ENCODE data around the gene PLPPR5.

The PLPPR5 gene

DNA sequence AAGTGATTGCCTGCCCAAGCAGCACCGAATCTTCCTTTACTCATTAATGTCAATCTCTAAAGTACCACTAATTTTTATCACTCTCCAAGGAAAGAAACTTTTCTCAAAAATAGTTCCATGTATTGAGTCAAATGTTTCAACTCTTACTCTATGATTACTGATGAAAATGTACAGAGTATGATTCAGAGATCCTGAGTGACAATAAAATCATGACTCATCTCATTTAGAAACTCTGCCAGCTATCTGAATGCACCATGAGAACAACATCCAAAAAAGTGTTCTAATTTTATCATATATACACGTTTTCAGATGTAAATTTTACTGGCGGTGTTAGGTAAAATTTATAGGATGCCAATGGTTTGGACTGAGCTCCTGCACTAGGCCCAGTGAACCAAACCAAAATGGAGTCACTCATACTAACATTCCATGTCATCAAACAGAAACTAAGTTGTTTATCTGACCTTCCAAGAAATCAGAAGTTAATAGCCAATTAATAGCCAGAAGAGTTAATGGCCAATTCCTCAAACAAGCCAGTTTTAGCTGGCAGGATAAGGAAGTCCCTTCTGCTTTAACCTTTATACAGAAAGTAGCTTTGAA lies 22.6 kb downstream of the PLPPR5 start:
- H3K14ac ChIP-seq (ENCODE audit: low read length) = no peak overlapping the region
- H3K4ac ChIP-seq (ENCODE audit: low read depth, low read length) = no peak overlapping the region
- no peak overlapping the region for H3K9ac ChIP-seq (ENCODE audit: low read length)
- no peak for DNase-seq
- H3K79me1 ChIP-seq (ENCODE audit: low read length) = no peaks in the 10 kb centered on the region
- H4K8ac ChIP-seq (ENCODE audit: low read depth, low read length) = no peak overlapping the region
- no peak overlapping the region for H3K4me2 ChIP-seq (ENCODE audit: low read length)
- no peak overlapping the region for H2AFZ ChIP-seq (ENCODE audit: insufficient read depth, low read length, poor library complexity)
- H3K9me3 ChIP-seq (ENCODE audit: insufficient read depth, low read depth, low read length) = no peaks in the 10 kb centered on the region
- no peak overlapping the region for H2BK5ac ChIP-seq (ENCODE audit: low read depth, low read length, poor library complexity)
- no peaks in the 10 kb centered on the region for H3K4me1 ChIP-seq (ENCODE audit: control insufficient read depth in 1 of 2, insufficient read depth in 2 of 2, low read length in 2 of 2)
- no peak overlapping the region for H4K91ac ChIP-seq (ENCODE audit: low read depth, low read length)
- H3K36me3 ChIP-seq (ENCODE audit: control insufficient read depth in 1 of 2, insufficient read depth in 2 of 2, low read length in 2 of 2) = no peaks in the 10 kb centered on the region
- no peak overlapping the region for H2BK120ac ChIP-seq (ENCODE audit: insufficient read depth, low read length, poor library complexity)
- no peak overlapping the region for H2AK5ac ChIP-seq (ENCODE audit: low read length)
- WGBS (ENCODE audit: extremely low coverage, insufficient coverage, insufficient read length) = no CpG with 5 or more reads among the region's 3 CpGs
- H3K18ac ChIP-seq (ENCODE audit: low read length) = no peak overlapping the region
- H3K27me3 ChIP-seq (ENCODE audit: insufficient read depth, low read length) = no peaks in the 10 kb centered on the region
- no peaks in the 10 kb centered on the region for H3K79me2 ChIP-seq (ENCODE audit: control insufficient read depth, insufficient read depth, low read length, poor library complexity)
- H3K4me3 ChIP-seq (ENCODE audit: low read depth, low read length) = no peak overlapping the region
- no peak overlapping the region for H2BK12ac ChIP-seq (ENCODE audit: low read length)
- H3K27ac ChIP-seq (ENCODE audit: low read depth, low read length) = no peak overlapping the region
- H4K12ac ChIP-seq (ENCODE audit: low read depth, low read length) = no peak overlapping the region
- no peak overlapping the region for H3K23ac ChIP-seq (ENCODE audit: low read length)

DNA sequence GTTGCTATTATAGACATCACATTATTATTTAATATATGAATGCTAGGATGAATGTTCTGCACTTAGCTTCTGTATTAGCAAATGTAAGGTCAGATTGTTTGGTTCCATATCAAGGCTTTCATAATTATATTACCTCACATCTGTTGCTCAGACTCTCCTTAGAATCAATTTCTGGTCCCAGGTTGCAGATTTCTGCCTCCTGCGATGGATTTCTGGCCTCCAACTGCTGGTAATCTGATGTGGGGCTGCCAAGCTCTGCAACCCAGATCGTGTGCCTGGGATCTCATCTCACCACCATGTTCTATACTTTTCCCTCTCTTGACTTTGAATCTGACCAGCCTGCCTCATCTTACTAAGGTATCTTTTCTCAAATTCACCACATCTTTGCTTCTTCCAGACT lies 25.2 kb downstream of the PLPPR5 start:
- Histone ChIP-seq H3K27ac (ENCODE audit: low read depth, low read length) (no peak overlapping the region), H3K27me3 (ENCODE audit: insufficient read depth, low read length) (no peaks in the 10 kb centered on the region), H3K4me1 (ENCODE audit: control insufficient read depth in 1 of 2, insufficient read depth in 2 of 2, low read length in 2 of 2) (no peaks in the 10 kb centered on the region), H3K4me3 (ENCODE audit: low read depth, low read length) (no peak overlapping the region), H3K79me1 (ENCODE audit: low read length) (no peaks in the 10 kb centered on the region), H2BK12ac (ENCODE audit: low read length) (no peak overlapping the region), H3K23ac (ENCODE audit: low read length) (no peak overlapping the region), H2BK120ac (ENCODE audit: insufficient read depth, low read length, poor library complexity) (no peak overlapping the region), H3K9ac (ENCODE audit: low read length) (no peak overlapping the region), H2AK5ac (ENCODE audit: low read length) (no peak overlapping the region), H4K91ac (ENCODE audit: low read depth, low read length) (no peak overlapping the region), H4K8ac (ENCODE audit: low read depth, low read length) (no peak overlapping the region), H3K36me3 (ENCODE audit: control insufficient read depth in 1 of 2, insufficient read depth in 2 of 2, low read length in 2 of 2) (no peaks in the 10 kb centered on the region), H2BK5ac (ENCODE audit: low read depth, low read length, poor library complexity) (no peak overlapping the region), H3K4ac (ENCODE audit: low read depth, low read length) (no peak overlapping the region), H2AFZ (ENCODE audit: insufficient read depth, low read length, poor library complexity) (no peak overlapping the region), H3K18ac (ENCODE audit: low read length) (no peak overlapping the region), H3K79me2 (ENCODE audit: control insufficient read depth, insufficient read depth, low read length, poor library complexity) (no peaks in the 10 kb centered on the region), H3K14ac (ENCODE audit: low read length) (no peak overlapping the region), H3K9me3 (ENCODE audit: insufficient read depth, low read depth, low read length) (no peaks in the 10 kb centered on the region), H3K4me2 (ENCODE audit: low read length) (no peak overlapping the region), H4K12ac (ENCODE audit: low read depth, low read length) (no peak overlapping the region)
- no peak for DNase-seq
- no CpG with 5 or more reads among the region's 2 CpGs for WGBS (ENCODE audit: extremely low coverage, insufficient coverage, insufficient read length)

DNA sequence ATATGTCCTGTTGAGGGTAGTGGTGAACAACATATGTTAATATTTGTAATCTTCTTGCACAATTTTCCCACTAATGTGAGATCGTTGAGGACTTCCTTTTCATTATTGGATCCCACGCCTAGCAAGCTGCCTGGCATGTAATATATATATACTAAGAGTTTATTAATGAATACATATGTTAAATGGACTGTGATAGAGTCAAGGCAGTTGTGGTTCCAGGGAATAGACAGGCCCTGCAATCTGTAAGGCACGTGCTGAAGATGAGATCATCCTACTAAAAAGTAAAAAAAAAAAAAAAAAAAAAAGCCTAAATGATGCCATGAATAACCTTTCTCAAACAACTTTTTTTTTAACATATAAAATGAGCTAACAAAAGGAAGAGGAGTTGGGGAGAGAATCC lies 28.9 kb downstream of the PLPPR5 start:
- Histone ChIP-seq H3K4me2 (ENCODE audit: low read length) (no peak overlapping the region), H2BK5ac (ENCODE audit: low read depth, low read length, poor library complexity) (no peak overlapping the region), H4K8ac (ENCODE audit: low read depth, low read length) (no peak overlapping the region), H3K18ac (ENCODE audit: low read length) (no peak overlapping the region), H2BK12ac (ENCODE audit: low read length) (no peak overlapping the region), H3K4ac (ENCODE audit: low read depth, low read length) (no peak overlapping the region), H3K9ac (ENCODE audit: low read length) (no peak overlapping the region), H2BK120ac (ENCODE audit: insufficient read depth, low read length, poor library complexity) (no peak overlapping the region), H3K23ac (ENCODE audit: low read length) (no peak overlapping the region), H3K36me3 (ENCODE audit: control insufficient read depth in 1 of 2, insufficient read depth in 2 of 2, low read length in 2 of 2) (no peaks in the 10 kb centered on the region), H2AFZ (ENCODE audit: insufficient read depth, low read length, poor library complexity) (no peak overlapping the region), H3K79me2 (ENCODE audit: control insufficient read depth, insufficient read depth, low read length, poor library complexity) (no peaks in the 10 kb centered on the region), H3K4me1 (ENCODE audit: control insufficient read depth in 1 of 2, insufficient read depth in 2 of 2, low read length in 2 of 2) (no peaks in the 10 kb centered on the region), H2AK5ac (ENCODE audit: low read length) (no peak overlapping the region), H3K79me1 (ENCODE audit: low read length) (no peaks in the 10 kb centered on the region), H3K4me3 (ENCODE audit: low read depth, low read length) (no peak overlapping the region), H3K9me3 (ENCODE audit: insufficient read depth, low read depth, low read length) (no peaks in the 10 kb centered on the region), H3K27me3 (ENCODE audit: insufficient read depth, low read length) (no peaks in the 10 kb centered on the region), H4K91ac (ENCODE audit: low read depth, low read length) (no peak overlapping the region), H3K27ac (ENCODE audit: low read depth, low read length) (no peak overlapping the region), H3K14ac (ENCODE audit: low read length) (no peak overlapping the region), H4K12ac (ENCODE audit: low read depth, low read length) (no peak overlapping the region)
- no peak for DNase-seq
- no CpG with 5 or more reads among the region's 3 CpGs for WGBS (ENCODE audit: extremely low coverage, insufficient coverage, insufficient read length)

DNA sequence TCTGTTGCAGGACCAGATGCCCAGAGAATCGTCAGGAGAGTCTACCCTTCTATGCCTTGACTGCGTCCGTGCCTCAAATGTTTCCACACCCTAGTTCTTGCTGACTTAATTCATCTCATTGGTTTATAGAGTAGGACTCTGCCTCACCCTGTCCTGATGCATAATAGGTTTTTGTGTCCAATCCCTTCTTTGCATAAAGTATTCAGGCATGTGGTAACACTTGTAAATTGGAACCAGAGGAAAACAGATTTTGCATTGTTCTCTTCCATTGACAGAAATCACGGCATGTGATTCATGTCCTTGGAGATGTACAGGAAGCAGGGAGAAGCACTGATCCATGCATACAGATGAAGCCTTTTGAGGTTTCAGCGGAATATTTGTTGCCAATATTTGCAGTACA lies 29.5 kb downstream of the PLPPR5 start:
- Histone ChIP-seq H3K4me2 (ENCODE audit: low read length) (no peak overlapping the region), H3K79me1 (ENCODE audit: low read length) (no peaks in the 10 kb centered on the region), H3K27me3 (ENCODE audit: insufficient read depth, low read length) (no peaks in the 10 kb centered on the region), H3K9me3 (ENCODE audit: insufficient read depth, low read depth, low read length) (no peaks in the 10 kb centered on the region), H3K4me1 (ENCODE audit: control insufficient read depth in 1 of 2, insufficient read depth in 2 of 2, low read length in 2 of 2) (no peaks in the 10 kb centered on the region), H3K4me3 (ENCODE audit: low read depth, low read length) (no peak overlapping the region), H4K8ac (ENCODE audit: low read depth, low read length) (no peak overlapping the region), H2AFZ (ENCODE audit: insufficient read depth, low read length, poor library complexity) (no peak overlapping the region), H3K36me3 (ENCODE audit: control insufficient read depth in 1 of 2, insufficient read depth in 2 of 2, low read length in 2 of 2) (no peaks in the 10 kb centered on the region), H2AK5ac (ENCODE audit: low read length) (no peak overlapping the region), H3K23ac (ENCODE audit: low read length) (no peak overlapping the region), H3K79me2 (ENCODE audit: control insufficient read depth, insufficient read depth, low read length, poor library complexity) (no peaks in the 10 kb centered on the region), H2BK5ac (ENCODE audit: low read depth, low read length, poor library complexity) (no peak overlapping the region), H2BK120ac (ENCODE audit: insufficient read depth, low read length, poor library complexity) (no peak overlapping the region), H3K14ac (ENCODE audit: low read length) (no peak overlapping the region), H3K4ac (ENCODE audit: low read depth, low read length) (no peak overlapping the region), H3K27ac (ENCODE audit: low read depth, low read length) (no peak overlapping the region), H4K91ac (ENCODE audit: low read depth, low read length) (no peak overlapping the region), H2BK12ac (ENCODE audit: low read length) (no peak overlapping the region), H3K9ac (ENCODE audit: low read length) (no peak overlapping the region), H4K12ac (ENCODE audit: low read depth, low read length) (no peak overlapping the region), H3K18ac (ENCODE audit: low read length) (no peak overlapping the region)
- DNase-seq = no peak
- WGBS (ENCODE audit: extremely low coverage, insufficient coverage, insufficient read length) = no CpG with 5 or more reads among the region's 5 CpGs
